WTC11 (cell line): Measurements from ENCODE around the gene CMBL. TPM values are rescaled to one million over a fixed set of nuclear protein-coding genes. Genes with fewer than 3 reads are reported as not detected.

ENCODE experiments used
- ATAC-seq: fragments of 200-7000 bp; cut with Tn5 transposase; 2 replicates; pipeline ENCODE4 v1.10.0; 2021; ENCODE audit warnings: mild to moderate bottlenecking, moderate library complexity
- CTCF ChIA-PET: fragments of 300-600 bp; sonication (Branson Sonifier 250); formaldehyde crosslinking; loops from one replicate; lab custom pipeline; 2021; ENCODE audit warnings: antibody characterized with exemption; lab: Charles Lee
- POLR2A ChIA-PET: fragments of 350-600 bp; sonication (Branson Sonifier 250); formaldehyde crosslinking; loops from one replicate; lab custom pipeline; 2021; ENCODE audit warnings: antibody characterized with exemption; lab: Charles Lee
- DNase-seq: peaks from one replicate; pipeline ENCODE4 v3.0.0; 2021; ENCODE audit warnings: low spot score
- H3K27ac Mint-ChIP-seq: 2 replicates; pipeline ENCODE4 v1.8.0; 2021; ENCODE audit warnings: mixed read lengths
- H3K27me3 Mint-ChIP-seq: 2 replicates; pipeline ENCODE4 v1.8.0; 2021; ENCODE audit warnings: low read depth, mild to moderate bottlenecking, moderate library complexity, mixed read lengths
- H3K36me3 Mint-ChIP-seq: 2 replicates; pipeline ENCODE4 v1.8.0; 2021; ENCODE audit warnings: mixed read lengths
- H3K4me1 Mint-ChIP-seq: 2 replicates; pipeline ENCODE4 v1.8.0; 2022; ENCODE audit warnings: mixed read lengths
- H3K4me3 Mint-ChIP-seq: 2 replicates; pipeline ENCODE4 v1.8.0; 2021; ENCODE audit warnings: mild to moderate bottlenecking, moderate library complexity, mixed read lengths
- H3K9me3 Mint-ChIP-seq: 2 replicates; pipeline ENCODE4 v1.8.0; 2021; ENCODE audit warnings: mixed read lengths
- AFF4 ChIP-seq: sonication (generic); formaldehyde crosslinking; IDR thresholded peaks from 2 replicates; pipeline ENCODE4 v1.8.1; 2023; ENCODE audit warnings: mild to moderate bottlenecking, missing genetic modification reagents, borderline replicate concordance
- AR ChIP-seq: fragments of 250-450 bp; sonication (Bioruptor Pico); IDR thresholded peaks from 2 replicates; pipeline ENCODE4 v1.9.0; 2021; ENCODE audit warnings: mild to moderate bottlenecking
- CTCF ChIP-seq: fragments of 200-600 bp; IDR thresholded peaks from 2 replicates; pipeline ENCODE4 v1.8.0; 2022; ENCODE audit warnings: antibody characterized with exemption
- E2F4 ChIP-seq: sonication (generic); formaldehyde crosslinking; IDR thresholded peaks from 2 replicates; pipeline ENCODE4 v1.8.1; 2022; ENCODE audit warnings: low read depth, mild to moderate bottlenecking, moderate library complexity, missing genetic modification reagents, borderline replicate concordance
- E2F5 ChIP-seq: sonication (generic); formaldehyde crosslinking; IDR thresholded peaks from 2 replicates; pipeline ENCODE4 v1.8.1; 2022; ENCODE audit warnings: mild to moderate bottlenecking, moderate library complexity, missing genetic modification reagents
- ERG ChIP-seq: fragments of 250-450 bp; sonication (Bioruptor Pico); IDR thresholded peaks from 2 replicates; pipeline ENCODE4 v1.8.0; 2021; ENCODE audit warnings: mild to moderate bottlenecking
- ESRRA ChIP-seq: sonication (generic); formaldehyde crosslinking; IDR thresholded peaks from 2 replicates; pipeline ENCODE4 v1.8.1; 2022; ENCODE audit warnings: mild to moderate bottlenecking, missing genetic modification reagents, borderline replicate concordance
- ETV6 ChIP-seq: sonication (generic); formaldehyde crosslinking; IDR thresholded peaks from 2 replicates; pipeline ENCODE4 v1.8.1; 2022; ENCODE audit warnings: mild to moderate bottlenecking, missing genetic modification reagents
- GRHL2 ChIP-seq: fragments of 250-450 bp; sonication (Bioruptor Pico); IDR thresholded peaks from 2 replicates; pipeline ENCODE4 v1.8.0; 2022; ENCODE audit warnings: mild to moderate bottlenecking, moderate library complexity; ENCODE audit not compliant: insufficient replicate concordance, severe bottlenecking
- IRF1 ChIP-seq: sonication (generic); formaldehyde crosslinking; IDR thresholded peaks from 2 replicates; pipeline ENCODE4 v1.8.0; 2023; ENCODE audit warnings: missing genetic modification reagents
- KAT7 ChIP-seq: sonication (generic); formaldehyde crosslinking; IDR thresholded peaks from 2 replicates; pipeline ENCODE4 v1.8.1; 2023; ENCODE audit warnings: missing genetic modification reagents, mild to moderate bottlenecking, borderline replicate concordance
- MXD4 ChIP-seq: fragments of 250-450 bp; sonication (Bioruptor Pico); IDR thresholded peaks from 2 replicates; pipeline ENCODE4 v1.8.0; 2021; ENCODE audit warnings: mild to moderate bottlenecking, moderate library complexity, borderline replicate concordance
- TEAD1 ChIP-seq: sonication (generic); formaldehyde crosslinking; IDR thresholded peaks from 2 replicates; pipeline ENCODE4 v1.8.0; 2022; ENCODE audit warnings: mild to moderate bottlenecking, missing genetic modification reagents
- USF1 ChIP-seq: sonication (generic); formaldehyde crosslinking; IDR thresholded peaks from 2 replicates; pipeline ENCODE4 v1.8.0; 2022; ENCODE audit warnings: mild to moderate bottlenecking, missing genetic modification reagents
- ZBTB21 ChIP-seq: sonication (generic); formaldehyde crosslinking; IDR thresholded peaks from 2 replicates; pipeline ENCODE4 v1.8.1; 2023; ENCODE audit warnings: mild to moderate bottlenecking, missing genetic modification reagents, borderline replicate concordance
- ZNF416 ChIP-seq: fragments of 250-450 bp; sonication (Bioruptor Pico); IDR thresholded peaks from 2 replicates; pipeline ENCODE4 v1.9.0; 2021; ENCODE audit warnings: mild to moderate bottlenecking, inconsistent platforms
- total RNA-seq: library from RNA; stranded (reverse); gene quantifications from 3 replicates; pipeline ENCODE4 v1.2.3, GENCODE V29; 2021

CMBL gene
- total RNA-seq, 1 experiment from 2014 or later, result 34.0 TPM

- H3K4me3 Mint-ChIP-seq, result no peak overlapping the region
- TF ChIP-seq MXD4 (CRISPR knock-in tag) (no peak), CTCF (no peak), IRF1 (CRISPR knock-in tag) (no peak), AR (CRISPR knock-in tag) (no peak), ETV6 (CRISPR knock-in tag) (no peak), E2F4 (CRISPR knock-in tag) (no peak), KAT7 (CRISPR knock-in tag) (no peak), E2F5 (CRISPR knock-in tag) (no peak), ZBTB21 (CRISPR knock-in tag) (no peak)
- TF ChIP-seq, all 79 proteins: peak for 0
- DNase-seq, result no peak
- Mint-ChIP-seq H3K9me3 (no peaks in the 10 kb centered on the region), H3K27ac (no peak overlapping the region), H3K36me3 (peaks cover 94% of the 10 kb centered on the region), H3K27me3 (no peaks in the 10 kb centered on the region), H3K4me1 (no peaks in the 10 kb centered on the region)
- ChIA-PET POLR2A (no interaction called here), CTCF (no interaction called here)
- ATAC-seq, result no peak
Measured at GRCh38 chr5:10259899-10260298, 47.8 kb downstream of the CMBL start.

- no peak for DNase-seq
- ChIA-PET POLR2A (no interaction called here), CTCF (no interaction called here)
- peaks cover 95% of the 10 kb centered on the region for H3K36me3 Mint-ChIP-seq
- no peak for ATAC-seq
- H3K27ac Mint-ChIP-seq, result 0 out of 2 replicates have a peak overlapping the region, but pooled peaks have one; percentile 6
- H3K4me3 Mint-ChIP-seq, result no peak overlapping the region
- H3K9me3 Mint-ChIP-seq, result no peaks in the 10 kb centered on the region
- H3K4me1 Mint-ChIP-seq, result peaks cover 12% of the 10 kb centered on the region
- no peaks in the 10 kb centered on the region for H3K27me3 Mint-ChIP-seq
- TF ChIP-seq ZNF416 (CRISPR knock-in tag) (no peak), GRHL2 (CRISPR knock-in tag) (no peak), TEAD1 (no peak), USF1 (CRISPR knock-in tag) (no peak), E2F4 (CRISPR knock-in tag) (no peak), ESRRA (CRISPR knock-in tag) (no peak), ERG (CRISPR knock-in tag) (no peak), AFF4 (CRISPR knock-in tag) (no peak)
Measured at GRCh38 chr5:10257870-10258269, 49.8 kb downstream of the CMBL start.
